Natural killer cell treated with Interleukin-12 subunit alpha and Interleukin-12 subunit beta and Interleukin-15 and Interleukin-18, amount 100 ng/mL, for 72 hours (primary cell): Measurements from ENCODE around the gene SLC4A11. TPM values are rescaled to one million over a fixed set of nuclear protein-coding genes. Genes with fewer than 3 reads are reported as not detected.

Experiments
- ATAC-seq, 2 donors: fragments of 150-1000 bp; cut with Tn5 transposase in 1 of 2; sonication (Bioruptor Pico), chemical (Tn5 transposase) in 1 of 2; 2 replicates each; pipeline ENCODE4 v1.10.0; 2021
- DNase-seq: peaks from one replicate; pipeline ENCODE4 v3.0.0; 2022; ENCODE audit warnings: low spot score
- H3K27ac Mint-ChIP-seq, 2 donors: 1 replicate in 1 of 2; 2 replicates in 1 of 2; pipeline ENCODE4 v1.8.0; 2022; ENCODE audit warnings: mixed read lengths in 2 of 2, mild to moderate bottlenecking in 1 of 2, moderate library complexity in 1 of 2
- H3K27me3 Mint-ChIP-seq, 2 donors: 1 replicate in 1 of 2; 2 replicates in 1 of 2; pipeline ENCODE4 v1.8.0; 2022; ENCODE audit warnings: mixed read lengths in 2 of 2
- H3K36me3 Mint-ChIP-seq: one replicate; pipeline ENCODE4 v1.8.0; 2022; ENCODE audit warnings: mixed read lengths
- H3K4me1 Mint-ChIP-seq, 2 donors: 1 replicate in 1 of 2; 2 replicates in 1 of 2; pipeline ENCODE4 v1.8.0; 2022; ENCODE audit warnings: low read depth in 2 of 2, mixed read lengths in 2 of 2, mild to moderate bottlenecking in 1 of 2
- H3K4me3 Mint-ChIP-seq: one replicate; pipeline ENCODE4 v1.8.0; 2022; ENCODE audit warnings: mixed read lengths
- H3K9me3 Mint-ChIP-seq: 2 replicates; pipeline ENCODE4 v1.8.0; 2022; ENCODE audit warnings: mixed read lengths
- total RNA-seq, 2 donors: library from RNA; stranded (reverse); gene quantifications; one replicate each; pipeline ENCODE4 v1.2.3, GENCODE V29; 2022

SLC4A11 gene
- total RNA-seq, 2 donors from 2014 or later, result 0.36 to 1.9 TPM

DNA sequence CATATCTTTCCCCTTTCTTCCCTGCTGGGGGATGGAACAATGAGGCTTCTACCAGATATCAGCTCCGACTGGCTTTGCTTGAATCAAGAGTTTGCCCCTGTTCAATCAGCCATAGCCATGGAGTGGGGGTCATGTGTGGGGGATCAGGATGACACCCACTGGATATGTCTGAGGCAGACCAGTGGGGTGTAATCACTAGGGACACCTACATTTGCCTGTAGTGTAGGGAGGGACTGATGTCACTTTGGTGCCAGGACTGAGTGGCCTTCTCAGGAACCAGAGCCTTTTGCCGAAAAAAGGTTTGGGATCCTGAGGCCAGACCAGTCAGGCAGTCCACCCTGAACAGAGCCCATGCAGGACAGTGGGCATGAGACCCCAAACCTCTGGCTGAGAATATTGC lies 28.6 kb downstream of the SLC4A11 start:
- H3K27ac Mint-ChIP-seq, result peak overlapping the region; percentile 88 to 96
- H3K4me1 Mint-ChIP-seq, result peaks cover 14 to 18% of the 10 kb centered on the region in 2 donors
- peak overlapping the region; percentile 94 for H3K4me3 Mint-ChIP-seq
- ATAC-seq, result no peak
- no peaks in the 10 kb centered on the region for H3K27me3 Mint-ChIP-seq
- H3K36me3 Mint-ChIP-seq, result no peaks in the 10 kb centered on the region
- no peak for DNase-seq
- no peaks in the 10 kb centered on the region for H3K9me3 Mint-ChIP-seq

DNA sequence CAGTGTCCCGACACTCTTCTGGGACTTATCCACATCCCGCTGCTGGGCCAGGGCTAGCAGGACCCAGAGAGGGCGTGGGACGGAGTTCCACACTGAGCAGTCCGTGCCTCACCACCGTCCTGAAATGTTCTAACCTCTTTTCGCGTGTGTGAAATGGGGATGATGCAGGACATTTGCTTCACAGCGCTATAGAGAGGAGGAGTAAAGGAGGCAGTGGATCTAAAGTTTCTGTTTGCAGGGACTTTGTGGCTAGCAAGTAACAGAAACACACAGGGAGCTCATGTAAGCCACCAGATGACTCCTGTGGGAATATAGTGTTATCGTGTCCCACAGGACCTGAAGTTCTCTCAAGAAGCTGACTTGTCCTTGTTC lies 29.1 kb downstream of the SLC4A11 start:
- H3K27ac Mint-ChIP-seq, result peak overlapping the region; percentile 88 to 96
- H3K9me3 Mint-ChIP-seq, result no peaks in the 10 kb centered on the region
- H3K4me3 Mint-ChIP-seq, result peak overlapping the region; percentile 94
- H3K27me3 Mint-ChIP-seq, result no peaks in the 10 kb centered on the region
- peak; percentile 52 to 60 for ATAC-seq
- DNase-seq, result no peak
- no peaks in the 10 kb centered on the region for H3K36me3 Mint-ChIP-seq
- peaks cover 14 to 18% of the 10 kb centered on the region in 2 donors for H3K4me1 Mint-ChIP-seq

DNA sequence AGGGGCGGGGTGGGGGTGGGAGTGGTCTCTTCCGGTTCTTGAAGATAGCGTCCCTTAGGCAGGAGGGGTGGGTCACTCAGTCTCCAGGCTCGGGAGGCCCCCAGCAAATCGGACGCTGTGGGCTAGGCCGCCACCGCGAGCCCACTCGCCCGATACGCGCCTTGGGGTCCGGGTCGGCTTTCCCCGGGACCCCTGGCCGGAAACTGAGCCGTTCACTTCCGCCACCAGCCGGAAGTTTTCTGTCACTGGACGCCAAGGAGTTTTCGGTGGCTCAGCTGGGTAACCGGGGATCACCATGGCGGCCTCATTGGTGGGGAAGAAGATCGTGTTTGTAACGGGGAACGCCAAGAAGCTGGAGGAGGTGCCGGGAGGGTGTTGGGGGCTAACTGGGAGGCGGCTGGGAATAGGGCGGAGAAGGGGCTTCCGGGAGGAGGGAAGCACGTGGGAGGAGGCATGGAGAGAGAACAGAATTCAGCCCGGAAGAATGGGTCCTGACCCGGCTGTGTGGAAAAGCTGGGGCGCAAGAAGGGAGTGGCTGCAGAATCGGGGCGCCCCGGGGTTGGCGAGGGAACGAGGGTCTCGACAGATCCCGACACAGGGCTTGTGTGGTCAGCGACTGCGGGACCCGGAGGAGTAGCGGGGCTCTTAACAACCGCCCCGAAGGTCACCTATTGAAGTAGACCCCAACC lies 29.6 kb downstream of the SLC4A11 start, which contains the start of gene ITPA:
Gene ITPA, plus strand, starts transcription at position 242 of the 689 bp plus-strand sequence. Its CDS starts 54 bp downstream, at position 296.
- H3K4me1 Mint-ChIP-seq, result peaks cover 18 to 21% of the 10 kb centered on the region in 2 donors
- H3K27ac Mint-ChIP-seq, result peak within 1 kb of the TSS; percentile 88 to 96
- H3K9me3 Mint-ChIP-seq, result no peaks in the 10 kb centered on the region
- no peak for DNase-seq
- no peaks in the 10 kb centered on the region for H3K36me3 Mint-ChIP-seq
- ATAC-seq, result peak; percentile 66 to 70
- H3K4me3 Mint-ChIP-seq, result peak within 1 kb of the TSS; percentile 94
- H3K27me3 Mint-ChIP-seq, result no peaks in the 10 kb centered on the region

DNA sequence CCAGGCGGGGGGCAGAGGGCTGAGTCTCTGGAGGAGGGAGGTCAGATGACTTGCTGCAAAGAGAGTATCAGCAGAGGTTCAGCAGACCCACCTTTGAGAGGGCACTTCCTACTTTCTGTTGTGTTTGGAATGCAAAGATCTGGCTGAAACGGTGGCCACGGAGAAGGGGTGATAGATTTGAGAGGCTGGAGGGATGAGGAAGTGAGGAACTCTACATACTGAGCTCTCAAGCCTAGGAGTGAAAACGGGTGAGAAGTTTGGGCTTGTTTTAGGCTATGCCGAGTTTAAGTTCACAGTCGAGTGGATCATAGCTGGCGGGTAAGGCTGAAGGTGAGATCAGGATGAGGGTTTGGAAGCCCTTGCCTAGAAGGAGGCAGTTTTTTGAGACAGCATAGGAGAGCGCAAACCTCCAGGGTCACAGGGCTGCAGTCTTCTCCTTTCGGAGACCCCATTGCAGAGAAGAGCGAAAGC lies 30.2 kb downstream of the SLC4A11 start:
- H3K9me3 Mint-ChIP-seq, result no peaks in the 10 kb centered on the region
- H3K4me3 Mint-ChIP-seq, result peak overlapping the region; percentile 94
- peaks cover 22% of the 10 kb centered on the region in 2 donors for H3K4me1 Mint-ChIP-seq
- peak overlapping the region; percentile 88 to 96 for H3K27ac Mint-ChIP-seq
- ATAC-seq, result no peak
- no peak for DNase-seq
- H3K27me3 Mint-ChIP-seq, result no peaks in the 10 kb centered on the region
- H3K36me3 Mint-ChIP-seq, result no peaks in the 10 kb centered on the region

DNA sequence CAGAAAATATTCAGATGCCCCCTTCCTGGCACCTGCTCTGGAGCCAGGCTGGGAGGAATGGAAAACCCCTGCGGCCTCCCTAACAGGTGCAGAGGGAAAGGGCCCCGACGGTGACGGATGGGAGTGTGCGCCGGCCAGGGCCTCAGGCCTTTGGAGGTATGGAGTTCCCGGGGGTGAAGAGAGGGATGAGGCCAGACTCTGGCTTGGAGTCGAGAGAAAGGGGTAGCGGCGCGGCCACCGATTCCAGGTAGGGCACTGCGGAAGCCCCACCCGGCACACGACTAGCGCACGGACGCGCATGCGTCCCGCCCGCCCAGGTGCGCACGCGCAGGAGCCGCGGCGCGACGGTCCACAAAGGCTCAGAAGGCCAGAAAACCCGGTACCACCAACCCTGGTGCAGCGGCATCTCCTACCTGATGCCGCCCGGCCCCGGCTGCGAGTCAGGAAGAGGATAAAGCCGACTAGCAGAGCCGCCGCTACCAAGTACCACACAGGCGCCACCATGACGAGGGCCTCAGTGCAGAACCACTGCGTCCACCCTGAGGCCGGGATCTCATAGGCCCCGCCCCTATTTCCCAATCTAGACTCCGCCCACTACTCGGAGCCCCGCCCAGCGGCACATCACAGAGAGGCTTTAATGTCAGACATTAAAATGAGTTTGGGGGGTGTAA lies 34.7 kb downstream of the SLC4A11 start, which contains the start of gene DDRGK1:
Gene DDRGK1, minus strand, starts transcription at position 559 of the 671 bp plus-strand sequence. Its CDS starts 55 bp downstream, at position 504.
- H3K27me3 Mint-ChIP-seq, result no peaks in the 10 kb centered on the region
- H3K4me3 Mint-ChIP-seq, result peak within 1 kb of the TSS; percentile 96
- peak within 1 kb of the TSS; percentile 97 to 99 for H3K27ac Mint-ChIP-seq
- H3K4me1 Mint-ChIP-seq, result peaks cover 20 to 26% of the 10 kb centered on the region in 2 donors
- H3K36me3 Mint-ChIP-seq, result no peaks in the 10 kb centered on the region
- peak; percentile 89 to 93 for ATAC-seq
- peak; percentile 91 for DNase-seq
- H3K9me3 Mint-ChIP-seq, result no peaks in the 10 kb centered on the region

DNA sequence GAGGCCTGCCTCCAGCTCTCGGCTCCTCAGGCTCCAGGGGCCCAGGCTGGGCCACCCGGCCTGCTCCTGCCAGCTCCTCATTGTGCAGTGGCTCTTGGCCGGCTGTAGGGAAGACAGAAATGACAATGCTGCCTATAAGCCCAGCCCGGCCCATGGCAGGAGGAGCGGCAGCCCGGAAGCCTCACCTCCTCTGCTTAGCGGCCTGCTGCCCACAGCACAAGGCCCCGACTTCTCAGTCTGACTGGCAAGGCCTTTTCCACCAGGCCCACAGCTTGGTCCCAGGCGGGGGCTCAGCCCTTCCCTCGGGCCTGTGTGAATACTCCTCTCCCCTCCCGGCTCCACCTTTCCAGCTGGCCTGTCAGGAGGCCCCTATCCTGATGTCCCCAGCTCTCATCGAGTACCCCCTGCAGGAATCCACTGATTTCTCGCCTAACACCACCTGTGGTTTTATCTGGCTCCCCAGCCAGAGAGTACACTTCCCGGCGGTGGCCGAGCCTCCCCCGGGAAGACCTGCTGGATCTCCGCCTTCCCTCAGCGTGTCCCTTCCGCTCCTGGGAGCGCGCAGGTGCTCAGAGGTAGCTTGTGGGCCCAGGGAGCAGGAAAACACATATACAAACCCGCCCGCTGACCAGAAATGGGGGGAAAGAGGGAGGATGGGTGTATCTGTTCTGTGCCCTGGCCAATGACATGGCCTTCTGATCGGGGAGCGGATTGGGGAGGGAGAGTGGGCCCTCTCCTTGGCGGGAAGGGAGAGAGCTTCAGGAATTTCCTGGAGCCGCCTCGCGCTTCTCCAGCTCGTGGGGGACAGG lies 35.5 kb downstream of the SLC4A11 start:
- Mint-ChIP-seq H3K27ac (peak overlapping the region; percentile 97 to 99), H3K4me1 (peaks cover 15 to 20% of the 10 kb centered on the region in 2 donors), H3K36me3 (no peaks in the 10 kb centered on the region), H3K9me3 (no peaks in the 10 kb centered on the region), H3K4me3 (peak overlapping the region; percentile 96), H3K27me3 (no peaks in the 10 kb centered on the region)
- DNase-seq, result peak; percentile 82
- peak; percentile 77 for ATAC-seq

DNA sequence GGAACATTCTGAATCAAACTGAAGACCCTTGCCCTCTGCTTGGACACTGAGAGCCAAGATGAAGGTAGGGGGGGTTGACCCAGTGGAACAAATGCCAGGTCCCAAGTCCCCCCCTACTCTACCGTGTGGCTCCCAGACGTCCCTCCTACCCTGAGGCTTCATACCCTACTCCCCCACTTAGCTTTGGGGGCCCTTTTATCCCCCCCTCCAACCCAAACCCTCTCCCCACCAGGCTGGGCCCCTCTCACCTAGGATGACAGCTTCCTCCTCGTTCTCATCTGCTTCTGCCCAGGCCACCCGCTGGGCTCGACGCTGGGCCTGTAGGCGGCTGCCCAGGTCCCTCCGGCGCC lies 36.0 kb downstream of the SLC4A11 start:
- DNase-seq, result no peak
- H3K27me3 Mint-ChIP-seq, result no peaks in the 10 kb centered on the region
- peak overlapping the region; percentile 97 to 99 for H3K27ac Mint-ChIP-seq
- H3K4me3 Mint-ChIP-seq, result peak overlapping the region; percentile 96
- H3K36me3 Mint-ChIP-seq, result no peaks in the 10 kb centered on the region
- peaks cover 14 to 18% of the 10 kb centered on the region in 2 donors for H3K4me1 Mint-ChIP-seq
- ATAC-seq, result no peak
- no peaks in the 10 kb centered on the region for H3K9me3 Mint-ChIP-seq

DNA sequence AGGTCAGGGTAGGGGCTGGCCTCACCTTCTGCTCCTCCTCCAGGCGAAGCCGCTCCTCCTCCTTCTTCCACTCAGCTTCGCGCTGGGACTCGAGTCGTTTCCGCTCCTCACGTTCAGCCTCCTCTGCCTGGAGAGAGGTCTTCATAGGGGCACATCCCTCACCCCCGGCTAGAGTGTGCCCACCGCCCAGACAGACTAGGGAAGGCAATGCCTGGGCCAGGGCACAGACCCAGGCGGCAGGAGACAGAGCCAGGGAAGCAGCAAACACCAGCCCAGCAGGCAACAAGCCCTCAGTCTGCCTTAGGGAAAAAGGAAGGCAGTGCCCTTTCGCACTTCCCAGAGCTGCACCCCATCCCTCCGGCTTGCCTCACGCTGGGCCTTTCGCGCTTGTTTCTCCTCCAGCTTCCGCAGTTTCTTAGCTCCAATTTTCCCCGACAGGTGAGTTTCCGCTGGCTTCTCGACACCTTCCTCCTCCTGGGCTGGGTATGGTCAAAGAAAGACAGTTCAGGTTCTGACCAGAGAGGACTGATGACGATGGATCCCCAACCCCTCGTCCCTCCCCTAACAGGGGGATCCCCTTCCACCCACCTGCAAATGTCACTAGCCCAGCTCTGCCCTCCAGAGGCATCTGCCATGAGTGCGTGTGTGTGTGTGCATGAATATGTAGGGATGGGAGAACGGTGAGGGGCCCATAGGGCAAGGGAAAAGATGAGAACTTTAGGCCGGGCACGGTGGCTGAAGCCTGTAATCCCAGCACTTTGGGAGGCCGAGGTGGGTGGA lies 38.8 kb downstream of the SLC4A11 start:
- Mint-ChIP-seq H3K4me3 (no peak overlapping the region), H3K36me3 (peaks cover 9% of the 10 kb centered on the region), H3K27me3 (no peaks in the 10 kb centered on the region), H3K4me1 (peaks cover 19 to 26% of the 10 kb centered on the region in 2 donors), H3K9me3 (no peaks in the 10 kb centered on the region), H3K27ac (no peak overlapping the region)
- DNase-seq (no peak), ATAC-seq (no peak)

DNA sequence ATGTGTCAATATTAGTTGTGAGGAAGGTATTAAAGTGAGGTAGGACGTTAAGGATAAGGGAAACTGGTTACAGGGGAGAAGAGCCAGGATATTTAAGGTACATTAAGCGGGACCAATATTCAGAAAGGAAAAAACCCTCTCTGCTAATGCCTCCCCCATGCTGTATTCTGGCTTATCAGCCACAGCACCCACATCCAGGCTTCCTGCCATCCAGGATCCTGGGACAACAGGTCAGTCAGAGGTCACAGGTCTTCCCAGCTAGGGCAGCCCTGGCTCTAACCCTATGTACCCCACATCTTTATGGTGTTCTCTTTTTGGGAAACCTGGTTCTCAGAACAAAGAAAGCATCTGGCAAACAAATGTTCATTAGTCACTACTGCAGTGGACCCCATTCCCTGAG lies 39.8 kb downstream of the SLC4A11 start:
- Mint-ChIP-seq H3K27me3 (no peaks in the 10 kb centered on the region), H3K4me1 (peaks cover 14 to 23% of the 10 kb centered on the region in 2 donors), H3K4me3 (no peak overlapping the region), H3K36me3 (peaks cover 9% of the 10 kb centered on the region), H3K9me3 (no peaks in the 10 kb centered on the region), H3K27ac (no peak overlapping the region)
- DNase-seq (no peak), ATAC-seq (no peak)

DNA sequence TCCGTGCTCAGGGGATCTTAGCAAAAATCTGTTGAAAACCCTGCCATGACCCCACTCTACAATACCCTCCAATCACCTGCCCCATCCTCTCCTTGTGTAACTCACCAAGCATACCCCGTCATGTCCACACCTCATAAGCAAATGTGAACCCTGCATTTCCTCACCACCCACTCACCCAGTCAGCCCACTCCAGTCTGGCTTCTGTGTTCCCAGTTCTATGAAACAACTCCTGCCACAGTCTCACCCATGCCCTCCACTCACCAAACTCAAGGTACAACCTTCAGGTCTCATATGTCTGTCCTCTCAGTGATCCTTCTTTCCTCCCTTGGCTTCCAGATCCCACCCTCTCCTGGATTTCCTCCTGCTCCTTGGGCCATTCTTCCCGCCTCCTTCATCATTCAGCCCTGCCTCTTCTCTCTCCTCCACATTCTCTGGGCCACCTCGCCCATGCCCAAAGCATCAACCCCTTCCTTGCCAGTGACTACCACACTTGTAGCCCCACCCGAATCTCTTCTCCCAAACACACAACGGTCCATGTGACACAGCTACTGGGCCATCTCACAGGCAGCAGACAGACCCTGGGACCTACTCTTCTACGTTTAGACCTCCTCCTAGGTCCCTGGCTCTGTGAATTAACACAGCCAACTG lies 43.3 kb downstream of the SLC4A11 start:
- Mint-ChIP-seq H3K9me3 (no peaks in the 10 kb centered on the region), H3K4me3 (no peak overlapping the region), H3K36me3 (peaks cover 9% of the 10 kb centered on the region), H3K27ac (peak overlapping the region in 1 of 2 donors; percentile 47), H3K4me1 (peaks cover 6 to 19% of the 10 kb centered on the region in 2 donors), H3K27me3 (no peaks in the 10 kb centered on the region)
- ATAC-seq, result no peak
- DNase-seq, result no peak

DNA sequence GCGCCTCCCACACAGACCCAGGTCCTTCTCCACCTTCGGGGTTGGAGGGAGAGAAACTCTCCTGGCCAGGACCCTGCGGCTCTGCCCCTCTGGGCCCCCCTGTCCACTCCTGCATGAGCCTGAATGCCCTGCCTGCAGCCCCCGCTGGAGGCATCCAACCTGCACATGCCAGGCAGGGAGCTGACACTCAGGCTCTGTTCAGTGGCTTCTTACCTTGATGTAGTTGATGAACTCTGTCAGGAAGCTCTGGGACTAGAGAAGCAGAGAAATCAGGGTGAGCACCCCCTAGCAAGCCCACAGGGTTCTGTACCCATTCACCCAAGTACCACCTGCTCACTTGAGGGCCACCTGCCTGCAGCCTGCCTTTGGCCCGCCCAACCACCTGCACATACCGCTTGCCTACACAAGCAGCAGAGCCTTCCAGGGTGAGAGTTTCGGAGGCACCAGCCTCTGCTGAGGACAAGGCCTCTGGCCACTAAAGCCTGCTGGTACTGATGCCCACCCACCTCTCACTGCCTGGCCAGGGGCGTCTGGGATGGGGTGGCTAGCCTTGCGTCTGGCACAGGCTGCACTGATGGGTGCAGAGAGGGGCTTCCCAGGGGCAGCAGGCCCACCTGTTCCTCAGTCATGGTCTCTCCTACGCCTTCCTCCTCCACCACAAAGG lies 44.2 kb downstream of the SLC4A11 start:
- H3K4me1 Mint-ChIP-seq, result peaks cover 6 to 17% of the 10 kb centered on the region in 2 donors
- DNase-seq (no peak), ATAC-seq (no peak)
- H3K4me3 Mint-ChIP-seq, result no peak overlapping the region
- no peaks in the 10 kb centered on the region for H3K27me3 Mint-ChIP-seq
- no peak overlapping the region for H3K27ac Mint-ChIP-seq
- H3K9me3 Mint-ChIP-seq, result no peaks in the 10 kb centered on the region
- H3K36me3 Mint-ChIP-seq, result peaks cover 9% of the 10 kb centered on the region

DNA sequence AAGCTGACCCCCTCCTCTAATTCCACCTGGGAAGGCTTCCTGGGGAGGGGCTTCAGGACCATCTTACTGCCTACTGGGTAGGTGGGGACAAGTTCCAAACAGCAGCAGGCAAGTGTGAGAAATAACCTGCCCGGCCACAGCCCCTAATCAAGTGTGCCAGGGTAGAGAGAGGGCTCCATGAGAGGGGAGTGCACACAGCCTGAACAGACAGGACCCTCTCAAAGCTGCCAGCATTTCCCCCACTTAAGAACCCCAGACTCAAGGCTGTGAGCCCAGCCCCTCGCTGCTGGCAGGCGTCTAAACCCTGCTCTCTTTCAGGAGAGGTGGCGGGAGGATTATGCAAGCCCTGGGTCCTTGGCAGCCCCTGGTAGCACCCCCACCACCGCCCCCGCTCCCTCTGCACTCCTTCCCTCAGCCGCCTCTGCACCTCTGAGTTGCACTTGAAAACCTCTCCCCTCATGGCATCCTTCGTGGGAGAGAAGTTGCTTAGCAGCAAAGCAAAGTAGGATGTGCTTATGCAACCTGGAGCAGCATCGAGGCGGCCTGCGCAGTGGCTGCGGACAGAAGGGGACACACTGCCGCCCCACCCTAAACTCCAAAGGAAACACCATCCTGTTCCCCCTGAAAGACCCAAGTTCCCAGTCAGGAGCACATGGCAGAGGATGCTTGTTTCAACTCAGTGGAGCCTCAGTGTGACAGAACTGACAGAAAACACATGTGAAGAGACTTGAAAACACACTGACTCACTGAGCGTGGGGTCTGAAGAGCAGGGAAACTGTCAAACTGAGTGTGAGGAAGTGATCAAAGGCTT lies 45.0 kb downstream of the SLC4A11 start:
- DNase-seq (no peak), ATAC-seq (no peak)
- H3K9me3 Mint-ChIP-seq, result no peaks in the 10 kb centered on the region
- no peak overlapping the region for H3K4me3 Mint-ChIP-seq
- no peak overlapping the region for H3K27ac Mint-ChIP-seq
- peaks cover 9% of the 10 kb centered on the region for H3K36me3 Mint-ChIP-seq
- peaks cover 6 to 13% of the 10 kb centered on the region in 2 donors for H3K4me1 Mint-ChIP-seq
- no peaks in the 10 kb centered on the region for H3K27me3 Mint-ChIP-seq
